ENCODE results near the gene UQCR10. TPM values are rescaled to one million over a fixed set of nuclear protein-coding genes. Genes with fewer than 3 reads are reported as not detected.
A peak's percentile ranks its signal among the peaks of the same experiment; 100 is the strongest.

The UQCR10 gene
- total RNA-seq, 4 donors from 2014 or later, result 33.6 to 85.7 (median 66.8) TPM

- Histone ChIP-seq H3K27ac (peak overlapping the region; percentile 79), H3K4me3 (no peak overlapping the region), H3K9me3 (no peaks in the 10 kb centered on the region), H3K27me3 (no peaks in the 10 kb centered on the region), H3K4me1 (peaks cover 28% of the 10 kb centered on the region), H3K36me3 (peaks cover 73% of the 10 kb centered on the region)
- WGBS, result 92% methylated on average over 1 of the region's 2 CpGs
- TF ChIP-seq POLR2AphosphoS5 (IDR thresholded peaks at IDR 0.05) (no peak), POLR2A (IDR thresholded peaks at IDR 0.05) (no peak), CTCF (IDR thresholded peaks at IDR 0.05) (no peak), EP300 (IDR thresholded peaks at IDR 0.05) (no peak)
- no peak for DNase-seq (ENCODE audit: low spot score in 2 of 2)
These were observed 31.6 kb downstream of the UQCR10 start for GRCh38 chr22:29798801-29799200.

GRCh38 chr22:29799217-29799680, 32.1 kb downstream of the UQCR10 start:
- 36% methylated on average over 3 of the region's 8 CpGs for WGBS
- Histone ChIP-seq H3K4me1 (peaks cover 28% of the 10 kb centered on the region), H3K4me3 (no peak overlapping the region)

GRCh38 chr22:29801153-29801552, 34.0 kb downstream of the UQCR10 start:
- TF ChIP-seq EP300 (IDR thresholded peaks at IDR 0.05) (no peak), POLR2A (IDR thresholded peaks at IDR 0.05) (no peak), POLR2AphosphoS5 (IDR thresholded peaks at IDR 0.05) (no peak), CTCF (IDR thresholded peaks at IDR 0.05) (no peak)
- Histone ChIP-seq H3K4me1 (peaks cover 28% of the 10 kb centered on the region), H3K36me3 (peaks cover 80% of the 10 kb centered on the region), H3K27ac (no peak overlapping the region), H3K9me3 (no peaks in the 10 kb centered on the region), H3K4me3 (no peak overlapping the region), H3K27me3 (no peaks in the 10 kb centered on the region)
- WGBS, result 90% methylated on average over 5 of the region's 5 CpGs
- no peak for DNase-seq (ENCODE audit: low spot score in 2 of 2)

More at GRCh38 chr22:29799217-29799680, 32.1 kb downstream of the UQCR10 start:
- peak; percentile 95 for DNase-seq (ENCODE audit: low spot score in 2 of 2)
- Histone ChIP-seq H3K27ac (peak overlapping the region; percentile 79), H3K9me3 (no peaks in the 10 kb centered on the region), H3K36me3 (peaks cover 74% of the 10 kb centered on the region), H3K27me3 (no peaks in the 10 kb centered on the region)
- TF ChIP-seq CTCF (IDR thresholded peaks at IDR 0.05), result no peak
- peak; percentile 9 to 89 (median 82) for TF ChIP-seq POLR2AphosphoS5 (IDR thresholded peaks at IDR 0.05)
- no peak for TF ChIP-seq EP300 (IDR thresholded peaks at IDR 0.05)
- no peak for TF ChIP-seq POLR2A (IDR thresholded peaks at IDR 0.05)

- peaks cover 82% of the 10 kb centered on the region for H3K36me3 ChIP-seq
- H3K27ac ChIP-seq, result no peak overlapping the region
- no peaks in the 10 kb centered on the region for H3K27me3 ChIP-seq
These were observed 34.6 kb downstream of the UQCR10 start for GRCh38 chr22:29801796-29802195.

GRCh38 chr22:29803190-29803589, 36.0 kb downstream of the UQCR10 start:
- WGBS, result 92% methylated on average over 2 of the region's 2 CpGs
- TF ChIP-seq POLR2A (IDR thresholded peaks at IDR 0.05) (no peak), CTCF (IDR thresholded peaks at IDR 0.05) (no peak), EP300 (IDR thresholded peaks at IDR 0.05) (no peak), POLR2AphosphoS5 (IDR thresholded peaks at IDR 0.05) (no peak)
- peaks cover 87% of the 10 kb centered on the region for H3K36me3 ChIP-seq

More at GRCh38 chr22:29801796-29802195, 34.6 kb downstream of the UQCR10 start:
- Histone ChIP-seq H3K4me1 (peaks cover 28% of the 10 kb centered on the region), H3K4me3 (no peak overlapping the region), H3K9me3 (no peaks in the 10 kb centered on the region)
- whole genome bisulfite sequencing, result 77% methylated on average over 6 of the region's 8 CpGs
- DNase-seq (ENCODE audit: low spot score in 2 of 2), result no peak
- TF ChIP-seq POLR2AphosphoS5 (IDR thresholded peaks at IDR 0.05) (no peak), POLR2A (IDR thresholded peaks at IDR 0.05) (no peak), EP300 (IDR thresholded peaks at IDR 0.05) (no peak), CTCF (IDR thresholded peaks at IDR 0.05) (no peak)

More at GRCh38 chr22:29803190-29803589, 36.0 kb downstream of the UQCR10 start:
- no peak overlapping the region for H3K27ac ChIP-seq
- H3K4me1 ChIP-seq, result peaks cover 21% of the 10 kb centered on the region
- no peaks in the 10 kb centered on the region for H3K9me3 ChIP-seq
- no peak for DNase-seq (ENCODE audit: low spot score in 2 of 2)
- H3K27me3 ChIP-seq, result no peaks in the 10 kb centered on the region
- no peak overlapping the region for H3K4me3 ChIP-seq

Measured in suprapubic skin (tissue), 4 donors.